ENCODE measurements around the gene RALGPS2.
"Not testable (repeated sequence)": the region's sequence is repeated elsewhere in the genome, so short reads cannot be mapped to it uniquely, and the experiment has no call there.

RALGPS2 gene

GRCh38 chr1:178946855-178947676 lies 222.0 kb downstream of the RALGPS2 start:
- no peak for DNase-seq

- DNase-seq = no peak
These were observed 222.6 kb downstream of the RALGPS2 start for GRCh38 chr1:178947677-178947981.

GRCh38 chr1:178948676-178949075 lies 223.6 kb downstream of the RALGPS2 start:
- DNase-seq = no peak

- not testable (repeated sequence) for DNase-seq
These were observed 224.8 kb downstream of the RALGPS2 start for GRCh38 chr1:178949866-178950265.

- DNase-seq = no peak
These were observed 226.6 kb downstream of the RALGPS2 start for GRCh38 chr1:178951600-178951999.

- DNase-seq = no peak
These were observed 228.0 kb downstream of the RALGPS2 start for GRCh38 chr1:178953034-178953433.

GRCh38 chr1:178953538-178954324 lies 228.7 kb downstream of the RALGPS2 start:
- no peak for DNase-seq

GRCh38 chr1:178954325-178954690 lies 229.3 kb downstream of the RALGPS2 start:
- DNase-seq = no peak

GRCh38 chr1:178954937-178955336 lies 229.9 kb downstream of the RALGPS2 start:
- DNase-seq = no peak

- no peak for DNase-seq
These were observed 230.4 kb downstream of the RALGPS2 start for GRCh38 chr1:178955391-178955954.

- DNase-seq = no peak
These were observed 233.4 kb downstream of the RALGPS2 start for GRCh38 chr1:178958491-178958890.

GRCh38 chr1:178959543-178960460 lies 234.8 kb downstream of the RALGPS2 start:
- no peak for DNase-seq

- no peak for DNase-seq
These were observed 235.6 kb downstream of the RALGPS2 start for GRCh38 chr1:178960482-178961240.

GRCh38 chr1:178961331-178961730 lies 236.3 kb downstream of the RALGPS2 start:
- DNase-seq = no peak

- DNase-seq = no peak
These were observed 236.8 kb downstream of the RALGPS2 start for GRCh38 chr1:178961868-178962267.

- DNase-seq = no peak
These were observed 238.0 kb downstream of the RALGPS2 start for GRCh38 chr1:178962853-178963711.

GRCh38 chr1:178964469-178965330 lies 239.7 kb downstream of the RALGPS2 start:
- no peak for DNase-seq

- no peak for DNase-seq
These were observed 241.3 kb downstream of the RALGPS2 start for GRCh38 chr1:178966312-178966711.

- no peak for DNase-seq
These were observed 244.4 kb downstream of the RALGPS2 start for GRCh38 chr1:178969226-178969987.
